ENCODE data around the gene MIOX. TPM values are rescaled to one million over a fixed set of nuclear protein-coding genes. Genes with fewer than 3 reads are reported as not detected.

Gene MIOX
- total and polyA plus RNA-seq, 2 of the 13 experiments (the other 11 are each of a cell fraction or from before 2014, with no cell fraction given) = 1.5 to 2.9 TPM

GRCh38 chr22:50530580-50530876, 43.9 kb downstream of the MIOX start (continued):
- TF ChIP-seq CREB3 (CRISPR knock-in tag; IDR thresholded peaks at IDR 0.05) (peak; percentile 8; the same call in 1 of the 2 replicates), ATF7-NPFF (CRISPR knock-in tag; IDR thresholded peaks at IDR 0.05; ENCODE audit: low read depth) (no peak), SRSF9 (IDR thresholded peaks at IDR 0.05; ENCODE audit: borderline replicate concordance, insufficient read depth, low read depth, low read length, poor library complexity, severe bottlenecking) (no peak), PHF20 (CRISPR knock-in tag; IDR thresholded peaks at IDR 0.05) (no peak; the same call in 1 of the 2 replicates), GABPB1 (CRISPR knock-in tag; IDR thresholded peaks at IDR 0.05) (peak; percentile 52; the same call in 1 of the 2 replicates), ZNF414 (CRISPR knock-in tag; IDR thresholded peaks at IDR 0.05) (no peak), ZNF761 (CRISPR knock-in tag; conservative IDR thresholded peaks at IDR 0.05) (peak; percentile 77; the same call in 1 of the 2 replicates), PPARG (CRISPR knock-in tag; conservative IDR thresholded peaks at IDR 0.05) (no peak), HDAC2 (CRISPR knock-in tag; IDR thresholded peaks at IDR 0.05) (no peak), FUBP1 (CRISPR knock-in tag; IDR thresholded peaks at IDR 0.05; ENCODE audit: borderline replicate concordance) (no peak), REXO4 (CRISPR knock-in tag; IDR thresholded peaks at IDR 0.05; ENCODE audit: borderline replicate concordance) (no peak), HCFC1 (IDR thresholded peaks at IDR 0.05; ENCODE audit: low read depth, low read length) (no peak), CEBPZ (IDR thresholded peaks at IDR 0.05; ENCODE audit: low read length) (no peak), NFAT5 (CRISPR knock-in tag; IDR thresholded peaks at IDR 0.05) (no peak), RBFOX2 (IDR thresholded peaks at IDR 0.05; ENCODE audit: low read depth, low read length) (peak; percentile 64), RFXANK (CRISPR knock-in tag; IDR thresholded peaks at IDR 0.05) (no peak)
